Fibroblast of lung (primary cell): Measurements from ENCODE around the gene TAC3. TPM values are rescaled to one million over a fixed set of nuclear protein-coding genes. Genes with fewer than 3 reads are reported as not detected.

Experiments
- DNase-seq, 2 donors: peaks; one replicate each; pipeline versions ENCODE4 v3.0.0 to v3.0.0-alpha.2; 2010; ENCODE audit warnings: low read depth in 2 of 2
- H2AFZ ChIP-seq: 2 replicates; pipeline ENCODE4 v1.5.1; 2012; ENCODE audit warnings: low read length, control low read depth, inconsistent platforms
- H3K27ac ChIP-seq: 2 replicates; pipeline ENCODE4 v1.5.1; 2011; ENCODE audit warnings: low read length, control low read depth; ENCODE audit not compliant: insufficient read depth
- H3K27me3 ChIP-seq: 2 replicates; pipeline ENCODE4 v1.5.1; 2011; ENCODE audit warnings: mild to moderate bottlenecking, low read length; ENCODE audit not compliant: control insufficient read depth, insufficient read depth
- H3K36me3 ChIP-seq: 2 replicates; pipeline ENCODE4 v1.5.1; 2011; ENCODE audit warnings: low read length; ENCODE audit not compliant: control insufficient read depth, insufficient read depth
- H3K4me1 ChIP-seq: 2 replicates; pipeline ENCODE4 v1.5.1; 2011; ENCODE audit warnings: low read length; ENCODE audit not compliant: control insufficient read depth, insufficient read depth; ENCODE audit errors: extremely low read depth
- H3K4me2 ChIP-seq: 2 replicates; pipeline ENCODE4 v1.5.1; 2011; ENCODE audit warnings: low read length, control low read depth; ENCODE audit not compliant: insufficient read depth; ENCODE audit errors: extremely low read depth
- H3K4me3 ChIP-seq, 4 experiments: fragments of 200-600 bp in 1 of 4; sonication (generic) in 1 of 4; replicated peaks in 1 of 4; 2 replicates each; pipeline ENCODE4 v1.5.1; 2011 to 2016; ENCODE audit warnings: low read length in 4 of 4, low read depth in 3 of 4, mild to moderate bottlenecking in 3 of 4, control low read depth in 2 of 4, inconsistent platforms in 1 of 4, mixed read lengths in 1 of 4; ENCODE audit not compliant: insufficient read depth in 1 of 4; ENCODE audit errors: control extremely low read depth in 1 of 4
- H3K79me2 ChIP-seq: 2 replicates; pipeline ENCODE4 v1.5.1; 2012; ENCODE audit warnings: mild to moderate bottlenecking, low read length, inconsistent platforms; ENCODE audit not compliant: control insufficient read depth, insufficient read depth
- H3K9ac ChIP-seq: 2 replicates; pipeline ENCODE4 v1.5.1; 2011; ENCODE audit warnings: mild to moderate bottlenecking, low read length, control low read depth; ENCODE audit not compliant: insufficient read depth
- H3K9me3 ChIP-seq: 2 replicates; pipeline ENCODE4 v1.5.1; 2012; ENCODE audit warnings: low read depth, low read length; ENCODE audit not compliant: control insufficient read depth, insufficient read depth
- H4K20me1 ChIP-seq: 2 replicates; pipeline ENCODE4 v1.5.1; 2011; ENCODE audit warnings: low read length; ENCODE audit not compliant: control insufficient read depth, insufficient read depth; ENCODE audit errors: extremely low read depth
- CTCF ChIP-seq, 2 donors: IDR thresholded peaks in 1 of 2; conservative IDR thresholded peaks in 1 of 2; 1 replicate in 1 of 2; 2 replicates in 1 of 2; pipeline ENCODE4 v1.5.1; 2011 to 2012; ENCODE audit warnings: low read length in 2 of 2, control low read depth in 1 of 2, inconsistent platforms in 1 of 2, low read depth in 1 of 2, mild to moderate bottlenecking in 1 of 2
- EZH2 ChIP-seq: IDR thresholded peaks from 2 replicates; pipeline ENCODE4 v1.5.1; 2012; ENCODE audit warnings: low read length, control low read depth, mild to moderate bottlenecking; ENCODE audit errors: missing control alignments
- polyA plus RNA-seq, 2 donors: library from polyadenylated mRNA; depleted of rRNA in 1 of 2; stranded (reverse) in 1 of 2; unstranded in 1 of 2; fragments of >200 nt; gene quantifications; 2 replicates each; pipeline ENCODE4 v1.2.1, GENCODE V29; 2011 to 2012; ENCODE audit warnings: missing spikeins in 1 of 2
- total RNA-seq: library from RNA; depleted of rRNA; stranded (reverse); fragments of >200 nt; gene quantifications from 2 replicates; pipeline ENCODE4 v1.2.1, GENCODE V29; 2014

The TAC3 gene
- total and polyA plus RNA-seq, 2 donors (not counting 1 experiment from before 2014, with no cell fraction given), result 0.17 to 0.36 TPM

DNA sequence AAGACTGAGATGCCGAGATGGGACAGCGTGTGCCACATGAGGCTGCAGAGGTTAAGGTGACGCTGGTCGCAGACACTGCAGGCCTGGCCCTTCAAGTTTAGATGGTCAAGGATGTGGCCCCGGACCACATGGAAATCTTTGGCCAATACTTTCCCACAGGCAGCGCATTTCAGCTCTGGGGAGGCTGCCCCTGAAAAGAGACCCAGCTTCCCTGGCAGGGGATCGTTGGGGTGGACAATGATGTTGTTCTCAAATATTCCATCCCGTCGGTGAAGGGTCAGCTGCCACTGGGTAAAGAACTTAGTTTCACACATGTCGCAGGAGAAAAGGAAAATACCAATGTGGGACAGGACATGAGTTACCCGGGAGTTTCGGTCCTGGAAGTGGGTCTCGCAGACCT, 12.9 kb downstream of the TAC3 start:
- Histone ChIP-seq H3K9ac (no peak overlapping the region), H3K27me3 (no peaks in the 10 kb centered on the region), H3K4me1 (peaks cover 6% of the 10 kb centered on the region), H3K9me3 (no peaks in the 10 kb centered on the region), H3K36me3 (peaks cover 16% of the 10 kb centered on the region), H3K4me3 (no peak overlapping the region), H2AFZ (no peak overlapping the region), H4K20me1 (no peaks in the 10 kb centered on the region), H3K79me2 (peaks cover 22% of the 10 kb centered on the region), H3K4me2 (no peak overlapping the region), H3K27ac (no peak overlapping the region)
- TF ChIP-seq EZH2 (no peak), CTCF (conservative IDR thresholded peaks at IDR 0.05 in 1 of 2, IDR thresholded peaks at IDR 0.05 in 1 of 2; ENCODE audit: low read depth in 1 of 2, low read length in 2 of 2) (no peak)
- no peak for DNase-seq

DNA sequence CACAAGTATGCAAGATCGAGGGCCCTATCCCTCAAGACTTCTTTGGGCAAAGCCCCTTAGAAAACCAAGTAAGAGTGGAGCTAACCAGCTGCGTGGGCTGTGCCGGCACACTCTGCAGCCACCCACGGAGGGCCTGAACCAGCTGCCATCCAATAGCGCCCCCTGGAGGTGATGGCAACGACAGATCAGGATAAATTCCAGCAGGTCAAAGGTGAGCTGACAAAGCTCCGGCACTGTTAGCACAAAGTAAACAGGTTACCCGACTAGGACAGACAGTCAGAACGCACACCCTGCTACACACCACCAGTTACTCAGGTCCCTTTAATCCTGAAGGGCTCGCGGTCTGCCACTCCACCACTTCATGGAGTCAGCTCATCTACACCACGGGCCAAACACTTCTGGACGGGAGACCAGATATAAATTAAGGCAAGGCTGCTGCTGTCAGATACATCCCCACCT, 14.9 kb downstream of the TAC3 start:
- peaks cover 16% of the 10 kb centered on the region for H3K36me3 ChIP-seq
- no peak overlapping the region for H3K4me3 ChIP-seq
- H3K4me1 ChIP-seq, result peaks cover 4% of the 10 kb centered on the region
- H3K27ac ChIP-seq, result no peak overlapping the region
- H3K9me3 ChIP-seq, result no peaks in the 10 kb centered on the region
- no peak overlapping the region for H3K9ac ChIP-seq
- H3K79me2 ChIP-seq, result peaks cover 22% of the 10 kb centered on the region
- no peak overlapping the region for H3K4me2 ChIP-seq
- no peaks in the 10 kb centered on the region for H3K27me3 ChIP-seq
- H2AFZ ChIP-seq, result no peak overlapping the region
- TF ChIP-seq EZH2 (no peak), CTCF (conservative IDR thresholded peaks at IDR 0.05 in 1 of 2, IDR thresholded peaks at IDR 0.05 in 1 of 2; ENCODE audit: low read depth in 1 of 2, low read length in 2 of 2) (peak; percentile 50 to 71)
- DNase-seq, result peak; percentile 21 to 49
- no peaks in the 10 kb centered on the region for H4K20me1 ChIP-seq

DNA sequence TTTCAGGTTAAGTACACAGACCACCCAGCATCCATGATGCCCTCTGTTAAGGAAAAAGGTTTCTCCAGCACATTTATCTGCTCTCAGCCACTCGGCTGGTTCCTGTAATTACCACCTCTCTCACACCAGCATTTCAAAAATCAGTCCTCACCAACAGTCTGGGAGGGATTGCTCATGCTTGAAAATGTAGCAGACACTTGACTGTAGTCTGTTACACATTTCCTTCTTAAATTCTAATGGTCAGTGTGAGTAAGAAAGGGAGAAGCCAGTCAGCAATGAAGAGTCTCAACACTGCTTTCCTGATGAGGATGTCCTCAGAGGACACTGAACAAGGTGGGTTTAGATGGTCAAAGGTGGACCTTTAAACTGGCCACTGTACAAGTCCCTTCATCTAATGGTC, 15.9 kb downstream of the TAC3 start:
- Histone ChIP-seq H2AFZ (no peak overlapping the region), H3K36me3 (peaks cover 16% of the 10 kb centered on the region), H3K9me3 (no peaks in the 10 kb centered on the region), H4K20me1 (no peaks in the 10 kb centered on the region), H3K79me2 (peaks cover 16% of the 10 kb centered on the region), H3K4me1 (peaks cover 4% of the 10 kb centered on the region), H3K4me2 (no peak overlapping the region), H3K27ac (no peak overlapping the region), H3K27me3 (no peaks in the 10 kb centered on the region), H3K4me3 (no peak overlapping the region), H3K9ac (no peak overlapping the region)
- TF ChIP-seq EZH2, result no peak
- TF ChIP-seq CTCF (conservative IDR thresholded peaks at IDR 0.05 in 1 of 2, IDR thresholded peaks at IDR 0.05 in 1 of 2; ENCODE audit: low read depth in 1 of 2, low read length in 2 of 2), result no peak
- no peak for DNase-seq
